Urinary bladder (tissue), 4 donors: Measurements from ENCODE around the gene NCOA5. TPM values are rescaled to one million over a fixed set of nuclear protein-coding genes. Genes with fewer than 3 reads are reported as not detected.
"Not testable (repeated sequence)": the region's sequence is repeated elsewhere in the genome, so short reads cannot be mapped to it uniquely, and the experiment has no call there.

Experiments used
- DNase-seq: peaks from one replicate; pipeline ENCODE4 v3.0.0-alpha.2; 2015; ENCODE audit errors: extremely low spot score
- H3K27ac ChIP-seq: one replicate; pipeline ENCODE4 v1.5.1; 2013; ENCODE audit warnings: low read depth, mild to moderate bottlenecking, moderate library complexity
- H3K36me3 ChIP-seq: one replicate; pipeline ENCODE4 v1.6.1; 2013; ENCODE audit warnings: mild to moderate bottlenecking, moderate library complexity; ENCODE audit not compliant: insufficient read depth
- H3K4me1 ChIP-seq: one replicate; pipeline ENCODE4 v1.6.1; 2013; ENCODE audit warnings: mild to moderate bottlenecking, moderate library complexity; ENCODE audit not compliant: insufficient read depth
- H3K4me3 ChIP-seq: one replicate; pipeline ENCODE4 v1.5.1; 2013; ENCODE audit warnings: low read depth, low read length
- WGBS: extraction: QIAGEN DNeasy Blood & Tissue Kit; methylation state at CpG from one replicate; pipeline ENCODE4 v1.1.7; 2013; 5-methylcytosine and 5-hydroxymethylcytosine counted together
- polyA plus RNA-seq: library from polyadenylated mRNA; stranded (reverse); fragments of 200-250 nt; gene quantifications from one replicate; pipeline ENCODE4 v1.2.3, GENCODE V29; 2013
- total RNA-seq: library from RNA; depleted of rRNA; stranded (reverse); fragments of >200 nt; gene quantifications from one replicate; pipeline ENCODE4 v1.2.3, GENCODE V29; 2014
- donor health status: healthy with polysubstance abuse.
- donor health status: healthy.

NCOA5 gene
- total and polyA plus RNA-seq, 2 donors, result 13.2 to 21.9 TPM

DNA sequence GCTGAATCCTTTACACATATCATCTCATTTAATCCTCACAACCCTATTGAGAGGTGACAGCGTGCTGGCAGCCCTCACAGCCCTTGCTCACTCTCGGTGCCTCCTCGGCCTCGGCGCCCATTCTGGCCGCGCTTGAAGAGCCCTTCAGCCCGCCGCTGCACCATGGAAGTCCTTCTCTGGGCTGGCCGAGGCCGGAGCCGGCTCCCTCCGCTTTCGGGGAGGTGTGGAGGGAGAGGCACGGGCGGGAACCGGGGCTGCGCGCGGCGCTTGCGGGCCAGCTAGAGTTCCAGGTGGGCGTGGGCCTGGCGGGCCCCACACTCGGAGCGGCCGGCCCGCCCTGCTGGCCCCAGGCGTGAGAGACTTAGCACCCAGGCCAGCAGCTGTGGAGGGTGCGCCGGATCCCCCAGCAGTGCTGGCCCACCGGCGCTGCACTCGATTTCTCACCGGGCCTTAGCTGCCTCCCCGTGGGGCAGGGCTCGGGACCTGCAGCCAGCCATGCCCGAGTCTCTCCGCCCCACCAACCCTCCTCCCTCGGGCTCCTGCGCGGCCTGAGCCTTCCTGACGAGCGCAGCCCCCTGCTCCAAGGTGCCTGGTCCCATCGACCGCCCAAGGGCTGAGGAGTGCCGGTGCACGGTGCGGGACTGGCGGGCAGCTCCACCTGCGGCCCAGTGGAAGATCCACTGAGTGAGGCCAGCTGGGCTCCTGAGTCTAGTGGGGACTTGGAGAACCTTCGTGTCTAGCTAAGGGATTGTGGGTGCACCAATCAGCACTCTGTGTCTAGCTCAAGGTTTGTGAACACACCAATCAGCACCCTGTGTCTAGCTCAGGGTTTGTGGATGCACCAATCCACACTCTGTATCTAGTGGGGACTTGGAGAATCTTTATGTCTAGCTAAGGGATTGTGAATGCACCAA lies 2.1 kb upstream of the NCOA5 start:
- H3K27ac ChIP-seq, H3K36me3 ChIP-seq, DNase-seq, H3K4me3 ChIP-seq, H3K4me1 ChIP-seq: not testable (repeated sequence)
- WGBS, result 95% methylated on average over 52 of the region's 52 CpGs

DNA sequence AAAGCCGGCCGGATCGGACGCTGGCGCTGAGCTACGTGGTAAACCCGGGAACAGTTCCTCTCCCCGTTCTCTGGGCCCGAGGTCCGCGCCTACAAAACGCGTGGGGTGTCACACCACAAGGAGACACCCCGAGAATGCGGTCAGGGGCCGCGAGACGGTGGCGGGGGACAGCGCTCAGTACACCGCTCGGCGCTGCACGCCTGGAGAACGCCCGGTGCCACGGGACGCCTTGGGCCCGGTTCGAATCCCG lies 670 bp downstream of the NCOA5 start:
- Histone ChIP-seq H3K27ac (peak overlapping the region; percentile 100), H3K4me3 (peak overlapping the region; percentile 89), H3K4me1 (peaks cover 2% of the 10 kb centered on the region), H3K36me3 (no peaks in the 10 kb centered on the region)
- DNase-seq, result no peak
- WGBS, result under 1% methylated on average over 31 of the region's 31 CpGs

DNA sequence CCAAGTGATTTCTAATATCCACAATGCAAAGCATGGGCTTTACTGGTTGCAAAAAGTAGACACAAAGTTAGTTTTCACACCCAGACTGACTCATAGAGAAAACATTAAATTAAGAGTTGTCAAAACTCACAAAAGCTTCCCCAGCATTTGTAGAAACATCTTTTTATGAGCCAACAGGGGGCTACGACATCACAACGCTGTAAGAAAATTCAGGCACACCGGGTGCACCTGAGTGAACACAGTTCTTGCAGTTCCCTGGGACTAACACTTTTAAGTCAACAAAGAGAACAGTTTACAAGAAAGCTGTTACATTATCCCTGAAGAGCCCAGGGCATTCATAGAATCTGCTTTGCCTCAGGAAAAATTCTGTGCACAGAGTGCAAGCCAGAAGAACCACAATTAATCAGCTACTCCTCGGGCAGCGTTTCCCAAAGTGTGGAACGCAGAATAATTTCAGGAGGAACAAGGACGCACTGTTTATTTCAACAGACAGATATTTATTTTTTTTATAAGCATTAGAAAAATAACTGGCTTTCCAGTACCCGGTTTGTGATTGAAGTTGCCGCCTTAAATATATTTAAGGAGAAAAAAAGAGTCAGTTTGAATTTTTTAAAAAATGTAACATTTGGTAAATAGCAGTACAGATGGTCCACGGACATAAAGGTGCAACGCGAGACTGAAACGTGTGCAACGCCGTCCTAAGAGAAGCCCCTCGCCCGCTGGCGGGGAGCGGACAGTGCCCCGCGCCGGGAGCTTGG lies 1.2 kb downstream of the NCOA5 start:
- Histone ChIP-seq H3K27ac (peak overlapping the region; percentile 100), H3K36me3 (no peaks in the 10 kb centered on the region), H3K4me1 (peaks cover 2% of the 10 kb centered on the region), H3K4me3 (peak overlapping the region; percentile 89)
- DNase-seq, result no peak
- 3% methylated on average over 22 of the region's 22 CpGs for whole genome bisulfite sequencing

DNA sequence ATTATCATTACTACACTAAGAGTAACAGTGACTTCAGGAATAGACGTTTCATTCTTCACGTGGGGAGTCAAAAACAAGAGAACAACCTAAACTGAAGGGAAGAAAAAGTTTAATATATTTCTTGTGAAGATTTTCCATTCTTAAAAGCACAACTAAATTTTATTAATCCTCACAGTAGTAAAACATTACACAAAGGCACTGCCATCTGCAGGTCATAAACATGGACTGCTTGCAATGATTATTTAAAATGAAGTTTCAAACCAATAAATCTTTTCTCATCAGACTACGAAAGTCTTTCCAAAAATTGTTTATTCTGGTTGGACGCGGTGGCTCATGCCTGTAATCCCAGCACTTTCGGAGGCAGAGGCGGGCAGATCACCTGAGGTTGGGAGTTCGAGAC lies 2.6 kb downstream of the NCOA5 start:
- 35% methylated on average over 8 of the region's 8 CpGs for WGBS
- Histone ChIP-seq H3K4me3 (no peak overlapping the region), H3K36me3 (no peaks in the 10 kb centered on the region), H3K27ac (no peak overlapping the region), H3K4me1 (peaks cover 5% of the 10 kb centered on the region)
- DNase-seq, result no peak

DNA sequence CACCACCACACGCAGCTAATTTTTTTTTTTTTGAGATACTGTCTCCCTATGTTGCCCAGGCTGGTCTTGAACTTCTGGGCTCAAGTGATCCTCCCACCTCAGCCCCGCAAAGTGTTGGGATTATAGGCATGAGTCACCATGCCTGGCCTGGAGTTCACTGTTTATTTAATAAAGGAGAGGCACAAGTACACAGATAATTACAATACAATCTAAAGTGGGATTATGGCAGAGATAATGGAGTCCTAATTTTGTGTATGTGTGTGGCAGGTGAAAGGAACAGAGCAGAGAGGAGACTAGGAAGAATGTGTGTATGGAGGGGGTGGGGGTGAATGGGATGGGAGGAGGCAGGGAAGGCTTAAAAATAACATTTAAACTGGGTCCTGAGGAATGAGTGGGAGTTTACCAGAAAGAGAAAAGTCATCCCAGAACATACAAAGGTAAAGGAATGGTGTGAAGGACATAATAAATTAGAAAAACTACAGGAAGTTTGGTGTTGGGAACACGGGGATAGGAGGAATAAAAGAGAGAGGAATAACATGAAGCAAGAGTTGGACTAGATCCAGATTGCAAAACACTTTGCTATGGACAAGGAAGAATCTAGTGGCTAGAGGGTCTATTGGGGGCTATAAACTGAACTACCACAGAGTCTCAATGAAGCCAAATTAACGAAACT lies 4.4 kb downstream of the NCOA5 start:
- Histone ChIP-seq H3K4me3 (no peak overlapping the region), H3K27ac (peak overlapping the region; percentile 45), H3K4me1 (peaks cover 5% of the 10 kb centered on the region), H3K36me3 (no peaks in the 10 kb centered on the region)
- WGBS, result 30% methylated on average over 4 of the region's 4 CpGs
- no peak for DNase-seq

DNA sequence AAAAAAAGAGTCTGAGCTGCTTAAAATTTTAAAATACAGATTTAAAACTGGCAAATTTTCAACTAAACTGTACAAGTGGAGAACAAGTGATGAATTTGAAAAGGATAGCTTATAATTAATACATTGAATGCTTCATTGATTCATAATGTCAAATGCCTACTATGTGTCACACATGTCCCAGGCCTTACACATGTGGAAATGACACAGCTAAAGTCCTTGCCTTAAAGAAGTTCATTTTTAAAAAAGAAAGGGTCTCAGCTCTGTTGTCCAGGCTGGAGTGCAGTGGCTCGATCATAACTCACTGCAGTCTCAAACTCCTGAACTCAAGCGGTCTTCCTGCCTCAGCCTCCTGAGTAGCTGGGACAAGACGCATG lies 5.0 kb downstream of the NCOA5 start:
- H3K4me1 ChIP-seq, result peaks cover 5% of the 10 kb centered on the region
- DNase-seq, result no peak
- H3K27ac ChIP-seq, result no peak overlapping the region
- 77% methylated on average over 3 of the region's 3 CpGs for WGBS
- no peaks in the 10 kb centered on the region for H3K36me3 ChIP-seq
- no peak overlapping the region for H3K4me3 ChIP-seq

DNA sequence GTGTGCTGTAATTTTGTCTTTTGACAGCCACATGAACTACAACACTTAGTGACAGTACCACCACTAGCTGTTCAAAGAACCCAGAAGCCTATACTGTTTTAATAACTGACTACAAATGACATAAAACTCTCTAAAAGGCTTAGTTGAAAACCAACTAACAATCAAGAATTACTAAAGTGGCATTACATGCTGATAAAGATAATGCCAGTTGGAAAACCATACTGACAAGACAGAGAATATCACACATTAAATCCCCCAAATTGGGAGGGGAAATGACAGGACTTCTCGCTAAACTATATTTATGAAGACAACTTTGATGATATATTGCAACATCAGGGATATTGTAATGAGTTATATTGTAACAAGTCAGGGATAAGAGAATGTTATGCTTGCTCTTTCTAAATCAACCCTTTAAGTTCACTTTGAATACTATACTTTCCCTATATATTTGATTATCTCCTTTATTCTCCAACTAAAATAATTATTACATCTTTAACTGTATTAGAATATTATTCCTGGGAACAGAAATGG lies 6.2 kb downstream of the NCOA5 start:
- DNase-seq, result no peak
- H3K4me1 ChIP-seq, result peaks cover 5% of the 10 kb centered on the region
- 92% methylated on average over 1 of the region's 1 CpG for WGBS
- no peak overlapping the region for H3K27ac ChIP-seq
- H3K4me3 ChIP-seq, result no peak overlapping the region
- no peaks in the 10 kb centered on the region for H3K36me3 ChIP-seq

DNA sequence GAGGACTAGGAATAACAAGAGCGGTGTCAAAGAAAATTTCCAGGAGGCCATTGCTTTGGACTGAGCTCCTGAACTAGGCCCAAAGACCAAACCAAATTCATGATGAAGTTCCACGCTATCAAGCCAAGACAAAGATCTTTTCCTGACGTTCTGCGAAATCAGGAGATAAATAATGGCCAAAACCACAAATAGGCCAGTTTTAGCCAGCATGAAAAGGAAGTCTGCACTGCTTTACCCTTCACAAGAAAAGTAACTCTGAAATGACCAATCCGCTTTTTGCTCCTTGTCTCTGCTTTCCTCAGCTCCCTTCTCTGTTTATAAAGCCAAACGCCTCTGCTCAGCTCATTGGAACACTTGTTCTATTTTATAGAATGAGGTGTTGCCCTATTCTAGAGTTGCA lies 6.7 kb downstream of the NCOA5 start:
- Histone ChIP-seq H3K4me3 (no peak overlapping the region), H3K27ac (no peak overlapping the region), H3K36me3 (no peaks in the 10 kb centered on the region), H3K4me1 (peaks cover 5% of the 10 kb centered on the region)
- no peak for DNase-seq
- WGBS, result 62% methylated on average over 6 of the region's 6 CpGs

DNA sequence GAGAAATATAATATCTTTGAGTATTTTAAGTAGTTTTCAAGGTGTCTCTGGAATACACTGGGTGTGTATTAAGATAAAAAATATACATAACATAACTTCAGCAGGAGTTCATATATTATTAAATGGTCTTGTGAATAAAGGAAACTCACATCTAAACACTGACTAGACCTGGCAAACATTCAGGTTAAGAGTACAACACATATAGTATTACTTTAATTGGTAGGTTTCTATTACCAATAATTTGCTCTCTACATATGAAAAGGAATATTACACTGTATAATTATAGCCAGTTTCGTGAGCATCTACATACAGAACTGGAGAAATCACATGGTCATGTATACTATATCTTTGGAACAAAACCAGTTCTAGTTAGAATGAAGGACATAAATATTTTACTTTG lies 8.7 kb downstream of the NCOA5 start:
- Histone ChIP-seq H3K36me3 (no peaks in the 10 kb centered on the region), H3K27ac (no peak overlapping the region), H3K4me1 (peaks cover 5% of the 10 kb centered on the region), H3K4me3 (no peak overlapping the region)
- no peak for DNase-seq
- 93% methylated on average over 1 of the region's 1 CpG for WGBS

DNA sequence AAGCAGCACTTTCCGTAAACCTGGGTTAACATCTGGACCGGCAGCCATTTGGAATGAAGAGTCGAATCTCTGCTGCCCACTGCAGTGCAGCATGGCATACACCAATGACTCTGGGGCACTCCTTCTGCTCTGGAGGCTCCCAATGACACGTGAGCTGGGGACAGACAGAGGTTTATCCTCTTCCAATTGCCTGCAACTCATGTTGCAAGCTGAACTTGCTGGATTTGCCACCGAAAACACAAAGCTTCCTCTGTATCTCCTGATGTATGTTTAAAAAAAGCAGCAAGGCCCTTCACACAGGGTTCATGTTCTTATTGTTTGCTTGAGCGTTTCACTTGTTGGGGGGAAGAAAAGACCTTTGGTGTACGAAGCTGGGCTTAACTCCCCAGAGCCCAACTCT lies 10.8 kb downstream of the NCOA5 start:
- DNase-seq, result no peak
- WGBS, result 66% methylated on average over 7 of the region's 7 CpGs
- no peak overlapping the region for H3K4me3 ChIP-seq
- H3K4me1 ChIP-seq, result peaks cover 4% of the 10 kb centered on the region
- peaks cover 2% of the 10 kb centered on the region for H3K36me3 ChIP-seq
- H3K27ac ChIP-seq, result no peak overlapping the region

DNA sequence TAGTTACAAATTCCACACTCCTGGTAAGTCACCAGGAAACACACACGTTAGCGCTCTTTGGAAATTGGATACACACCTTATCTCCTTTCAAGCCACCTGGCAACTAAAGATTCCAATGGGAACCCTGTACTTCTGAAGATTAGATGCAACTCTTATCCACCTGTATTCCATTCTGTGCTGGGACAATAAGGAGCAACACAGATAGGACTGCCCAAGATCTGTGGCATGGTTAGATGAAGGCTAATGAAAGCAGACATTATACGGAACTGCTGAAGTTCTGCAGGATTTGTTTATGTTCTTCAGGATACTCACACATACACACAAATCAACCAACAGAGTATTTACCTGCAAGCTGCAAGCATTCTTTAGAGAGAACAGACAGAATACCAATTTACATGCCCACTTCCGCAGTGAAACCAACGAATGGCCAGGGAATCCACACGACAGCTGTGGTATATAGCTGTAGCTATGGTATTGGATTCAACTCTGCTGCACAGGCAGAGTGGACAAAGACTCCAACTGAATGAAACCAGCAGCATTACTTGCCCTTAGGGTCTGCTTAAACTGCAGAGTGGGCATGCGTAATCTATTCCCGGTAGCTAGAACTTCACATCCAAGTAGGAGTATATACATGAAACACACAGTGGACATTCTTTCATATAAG lies 12.0 kb downstream of the NCOA5 start:
- WGBS, result 89% methylated on average over 8 of the region's 8 CpGs
- DNase-seq, result no peak
- Histone ChIP-seq H3K4me1 (no peaks in the 10 kb centered on the region), H3K27ac (no peak overlapping the region), H3K36me3 (peaks cover 2% of the 10 kb centered on the region), H3K4me3 (no peak overlapping the region)

DNA sequence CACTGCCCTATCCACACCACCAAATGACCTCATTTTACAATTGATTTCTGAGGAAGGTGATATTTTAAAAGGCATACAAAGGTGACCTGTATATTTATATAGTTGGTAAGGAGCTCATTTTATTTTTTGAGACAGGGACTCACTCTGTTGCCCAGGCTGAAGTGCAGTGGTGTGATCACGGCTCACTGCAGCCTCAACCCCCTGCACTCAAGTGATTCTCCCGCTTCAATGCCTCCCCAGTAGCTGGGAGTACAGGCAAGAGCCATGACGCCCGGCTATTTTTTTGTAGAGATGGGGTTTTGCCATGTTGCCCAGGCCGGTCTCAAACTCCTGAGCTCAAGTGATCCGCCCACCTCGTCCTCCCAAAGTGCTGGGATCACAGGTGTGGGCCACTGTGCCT lies 13.0 kb downstream of the NCOA5 start:
- DNase-seq, result no peak
- Histone ChIP-seq H3K27ac (no peak overlapping the region), H3K36me3 (peaks cover 2% of the 10 kb centered on the region), H3K4me3 (no peak overlapping the region), H3K4me1 (no peaks in the 10 kb centered on the region)
- 86% methylated on average over 7 of the region's 7 CpGs for WGBS

DNA sequence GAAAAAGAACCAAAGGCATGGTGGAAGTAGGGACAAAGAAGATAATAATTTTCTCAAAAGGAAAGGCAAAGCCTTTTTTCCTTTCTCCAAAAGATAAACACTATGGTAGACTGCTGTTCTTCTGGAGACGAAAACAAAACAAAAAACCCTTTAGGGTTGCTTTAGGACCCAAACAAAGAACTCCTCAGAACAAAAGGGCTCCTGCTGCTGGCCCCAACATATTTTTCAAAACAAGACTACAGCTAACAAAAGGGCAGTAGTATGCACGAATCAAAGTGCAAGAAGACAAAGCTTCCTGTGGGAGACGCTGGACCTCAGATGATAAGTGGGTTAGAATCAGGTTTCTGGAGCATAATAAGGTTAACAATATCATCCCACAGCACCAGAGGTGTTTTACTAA lies 15.8 kb downstream of the NCOA5 start:
- DNase-seq, result no peak
- peaks cover 7% of the 10 kb centered on the region for H3K36me3 ChIP-seq
- no peak overlapping the region for H3K4me3 ChIP-seq
- H3K4me1 ChIP-seq, result no peaks in the 10 kb centered on the region
- H3K27ac ChIP-seq, result no peak overlapping the region
- WGBS, result 58% methylated on average over 3 of the region's 3 CpGs
